ENCODE data around the gene NEUROD2. TPM values are rescaled to one million over a fixed set of nuclear protein-coding genes. Genes with fewer than 3 reads are reported as not detected.
A peak's percentile ranks its signal among the peaks of the same experiment; 100 is the strongest.

The NEUROD2 gene
- total and polyA plus RNA-seq, 2 of the 13 experiments (the other 11 are each of a cell fraction or from before 2014, with no cell fraction given), result not detected

DNA sequence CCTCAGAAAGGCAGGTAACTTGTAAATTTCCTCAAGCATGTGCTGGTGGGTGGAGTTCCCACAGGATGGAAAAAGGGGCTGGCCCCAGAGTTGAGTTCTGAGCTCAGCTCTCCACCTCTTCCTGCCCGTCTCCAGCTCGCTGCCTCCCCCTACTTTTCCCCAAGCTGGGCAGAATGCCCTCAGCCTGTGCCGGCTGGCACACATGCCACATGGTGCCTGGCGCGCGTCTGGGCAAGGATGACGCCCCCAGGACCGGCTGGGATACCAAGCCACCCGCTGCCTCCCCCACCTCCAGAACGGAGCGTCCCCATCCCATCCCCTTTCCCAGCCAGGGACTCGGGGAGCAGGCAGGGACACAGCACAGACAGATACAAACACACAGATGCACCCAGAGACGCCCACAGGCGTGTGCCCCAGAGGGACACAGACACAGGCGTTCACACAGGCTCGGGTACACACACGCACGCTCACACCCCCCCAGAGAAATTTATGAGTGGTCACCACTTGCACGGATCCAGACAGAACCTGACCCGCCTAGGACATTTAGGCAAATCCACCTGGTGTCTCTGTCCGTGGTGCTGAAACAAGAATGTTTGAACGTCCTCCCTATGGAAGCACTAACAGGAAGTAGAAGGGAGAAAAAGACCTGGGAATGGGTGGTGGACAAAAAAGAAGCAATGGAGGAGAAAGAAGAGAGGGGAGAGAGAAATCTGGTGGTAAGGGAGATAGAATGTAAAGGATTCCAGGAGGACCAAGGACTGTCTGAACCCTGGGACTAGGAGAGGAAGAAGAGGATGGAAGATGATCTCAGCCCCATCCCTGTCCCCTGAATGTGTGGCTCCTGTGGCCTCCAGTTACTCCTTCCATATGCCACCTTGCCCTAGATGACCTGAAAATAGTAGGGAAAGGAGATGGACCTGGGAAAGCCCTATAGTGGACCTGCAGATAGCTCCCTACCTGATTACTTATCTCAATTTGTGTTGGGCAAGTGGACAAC is 15.5 kb downstream of the NEUROD2 start (continued):
- TF ChIP-seq WIZ (CRISPR knock-in tag; IDR thresholded peaks at IDR 0.05), result peak; percentile 71; the same call in 1 of the 2 replicates
- no peak for TF ChIP-seq ZNF550 (CRISPR knock-in tag; IDR thresholded peaks at IDR 0.05; ENCODE audit: borderline replicate concordance)
- TF ChIP-seq ZNF17 (CRISPR knock-in tag; IDR thresholded peaks at IDR 0.05), result no peak
- TF ChIP-seq MIXL1 (CRISPR knock-in tag; IDR thresholded peaks at IDR 0.05), result peak; percentile 47; the same call in 1 of the 2 replicates
- no peak for TF ChIP-seq ZNF619 (CRISPR knock-in tag; IDR thresholded peaks at IDR 0.05)
- no peak; the same call in 1 of the 2 replicates for TF ChIP-seq ZNF607 (CRISPR knock-in tag; IDR thresholded peaks at IDR 0.05; ENCODE audit: borderline replicate concordance)
- TF ChIP-seq SRY (CRISPR knock-in tag; IDR thresholded peaks at IDR 0.05), result peak; percentile 59; the same call in 1 of the 2 replicates
- peak; percentile 64; the same call in 1 of the 2 replicates for TF ChIP-seq RXRB (CRISPR knock-in tag; IDR thresholded peaks at IDR 0.05; ENCODE audit: borderline replicate concordance)
- no peak for TF ChIP-seq TBP (CRISPR knock-in tag; IDR thresholded peaks at IDR 0.05)
- TF ChIP-seq ADNP (CRISPR knock-in tag; IDR thresholded peaks at IDR 0.05), result no peak
- TF ChIP-seq, protein P1, sequence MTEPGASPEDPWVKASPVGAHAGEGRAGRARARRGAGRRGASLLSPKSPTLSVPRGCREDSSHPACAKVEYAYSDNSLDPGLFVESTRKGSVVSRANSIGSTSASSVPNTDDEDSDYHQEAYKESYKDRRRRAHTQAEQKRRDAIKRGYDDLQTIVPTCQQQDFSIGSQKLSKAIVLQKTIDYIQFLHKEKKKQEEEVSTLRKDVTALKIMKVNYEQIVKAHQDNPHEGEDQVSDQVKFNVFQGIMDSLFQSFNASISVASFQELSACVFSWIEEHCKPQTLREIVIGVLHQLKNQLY (CRISPR knock-in tag; IDR thresholded peaks at IDR 0.05), result no peak
- TF ChIP-seq, protein P2, sequence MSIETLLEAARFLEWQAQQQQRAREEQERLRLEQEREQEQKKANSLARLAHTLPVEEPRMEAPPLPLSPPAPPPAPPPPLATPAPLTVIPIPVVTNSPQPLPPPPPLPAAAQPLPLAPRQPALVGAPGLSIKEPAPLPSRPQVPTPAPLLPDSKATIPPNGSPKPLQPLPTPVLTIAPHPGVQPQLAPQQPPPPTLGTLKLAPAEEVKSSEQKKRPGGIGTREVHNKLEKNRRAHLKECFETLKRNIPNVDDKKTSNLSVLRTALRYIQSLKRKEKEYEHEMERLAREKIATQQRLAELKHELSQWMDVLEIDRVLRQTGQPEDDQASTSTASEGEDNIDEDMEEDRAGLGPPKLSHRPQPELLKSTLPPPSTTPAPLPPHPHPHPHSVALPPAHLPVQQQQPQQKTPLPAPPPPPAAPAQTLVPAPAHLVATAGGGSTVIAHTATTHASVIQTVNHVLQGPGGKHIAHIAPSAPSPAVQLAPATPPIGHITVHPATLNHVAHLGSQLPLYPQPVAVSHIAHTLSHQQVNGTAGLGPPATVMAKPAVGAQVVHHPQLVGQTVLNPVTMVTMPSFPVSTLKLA (IDR thresholded peaks at IDR 0.05), result no peak
- TF ChIP-seq, protein P3, sequence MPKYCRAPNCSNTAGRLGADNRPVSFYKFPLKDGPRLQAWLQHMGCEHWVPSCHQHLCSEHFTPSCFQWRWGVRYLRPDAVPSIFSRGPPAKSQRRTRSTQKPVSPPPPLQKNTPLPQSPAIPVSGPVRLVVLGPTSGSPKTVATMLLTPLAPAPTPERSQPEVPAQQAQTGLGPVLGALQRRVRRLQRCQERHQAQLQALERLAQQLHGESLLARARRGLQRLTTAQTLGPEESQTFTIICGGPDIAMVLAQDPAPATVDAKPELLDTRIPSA (CRISPR knock-in tag; IDR thresholded peaks at IDR 0.05; ENCODE audit: borderline replicate concordance), result no peak
- TF ChIP-seq, protein P4, sequence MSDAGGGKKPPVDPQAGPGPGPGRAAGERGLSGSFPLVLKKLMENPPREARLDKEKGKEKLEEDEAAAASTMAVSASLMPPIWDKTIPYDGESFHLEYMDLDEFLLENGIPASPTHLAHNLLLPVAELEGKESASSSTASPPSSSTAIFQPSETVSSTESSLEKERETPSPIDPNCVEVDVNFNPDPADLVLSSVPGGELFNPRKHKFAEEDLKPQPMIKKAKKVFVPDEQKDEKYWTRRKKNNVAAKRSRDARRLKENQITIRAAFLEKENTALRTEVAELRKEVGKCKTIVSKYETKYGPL (CRISPR knock-in tag; IDR thresholded peaks at IDR 0.05), result 0 out of 2 replicates have a peak, but pooled peaks have one; percentile 44
- peak; percentile 73; the same call in 1 of the 2 replicates for TF ChIP-seq SMAD3 (CRISPR knock-in tag; IDR thresholded peaks at IDR 0.05)
- TF ChIP-seq FOXO1 (CRISPR knock-in tag; IDR thresholded peaks at IDR 0.05), result peak; percentile 37; the same call in 1 of the 2 replicates
- no peak for TF ChIP-seq ZNF451 (CRISPR knock-in tag; IDR thresholded peaks at IDR 0.05)
- peak; percentile 77; the same call in 1 of the 2 replicates for TF ChIP-seq HOXA9 (CRISPR knock-in tag; IDR thresholded peaks at IDR 0.05; ENCODE audit: borderline replicate concordance)
- TF ChIP-seq PRMT3 (CRISPR knock-in tag; IDR thresholded peaks at IDR 0.05; ENCODE audit: borderline replicate concordance, low read depth), result 0 out of 2 replicates have a peak, but pooled peaks have one; percentile 60
- peak; percentile 98 for TF ChIP-seq MIER2 (CRISPR knock-in tag; IDR thresholded peaks at IDR 0.05)
- TF ChIP-seq ZMYM3 (CRISPR knock-in tag; IDR thresholded peaks at IDR 0.05), result no peak
- TF ChIP-seq, protein P5, sequence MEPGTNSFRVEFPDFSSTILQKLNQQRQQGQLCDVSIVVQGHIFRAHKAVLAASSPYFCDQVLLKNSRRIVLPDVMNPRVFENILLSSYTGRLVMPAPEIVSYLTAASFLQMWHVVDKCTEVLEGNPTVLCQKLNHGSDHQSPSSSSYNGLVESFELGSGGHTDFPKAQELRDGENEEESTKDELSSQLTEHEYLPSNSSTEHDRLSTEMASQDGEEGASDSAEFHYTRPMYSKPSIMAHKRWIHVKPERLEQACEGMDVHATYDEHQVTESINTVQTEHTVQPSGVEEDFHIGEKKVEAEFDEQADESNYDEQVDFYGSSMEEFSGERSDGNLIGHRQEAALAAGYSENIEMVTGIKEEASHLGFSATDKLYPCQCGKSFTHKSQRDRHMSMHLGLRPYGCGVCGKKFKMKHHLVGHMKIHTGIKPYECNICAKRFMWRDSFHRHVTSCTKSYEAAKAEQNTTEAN (CRISPR knock-in tag; conservative IDR thresholded peaks at IDR 0.05), result 0 out of 2 replicates have a peak, but pooled peaks have one; percentile 41
- TF ChIP-seq, protein P6, sequence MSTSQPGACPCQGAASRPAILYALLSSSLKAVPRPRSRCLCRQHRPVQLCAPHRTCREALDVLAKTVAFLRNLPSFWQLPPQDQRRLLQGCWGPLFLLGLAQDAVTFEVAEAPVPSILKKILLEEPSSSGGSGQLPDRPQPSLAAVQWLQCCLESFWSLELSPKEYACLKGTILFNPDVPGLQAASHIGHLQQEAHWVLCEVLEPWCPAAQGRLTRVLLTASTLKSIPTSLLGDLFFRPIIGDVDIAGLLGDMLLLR (CRISPR knock-in tag; IDR thresholded peaks at IDR 0.05), result no peak
- TF ChIP-seq, protein P7, sequence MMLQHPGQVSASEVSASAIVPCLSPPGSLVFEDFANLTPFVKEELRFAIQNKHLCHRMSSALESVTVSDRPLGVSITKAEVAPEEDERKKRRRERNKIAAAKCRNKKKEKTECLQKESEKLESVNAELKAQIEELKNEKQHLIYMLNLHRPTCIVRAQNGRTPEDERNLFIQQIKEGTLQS (CRISPR knock-in tag; IDR thresholded peaks at IDR 0.05), result peak; percentile 31; the same call in 1 of the 2 replicates

Data from HepG2 (cell line).